Colonic mucosa (tissue), 4 donors: ENCODE data around the gene NTMT2. TPM values are rescaled to one million over a fixed set of nuclear protein-coding genes. Genes with fewer than 3 reads are reported as not detected.

Experiments used
- DNase-seq: peaks from one replicate; pipeline ENCODE4 v3.0.0-alpha.2; 2020
- H3K27ac ChIP-seq: fragments of 200-600 bp; one replicate; pipeline ENCODE4 v1.8.0; 2021
- H3K27me3 ChIP-seq: fragments of 200-600 bp; one replicate; pipeline ENCODE4 v1.8.0; 2021
- H3K36me3 ChIP-seq: fragments of 200-600 bp; one replicate; pipeline ENCODE4 v1.8.0; 2021
- H3K4me1 ChIP-seq: fragments of 200-600 bp; one replicate; pipeline ENCODE4 v1.8.0; 2021; ENCODE audit warnings: mild to moderate bottlenecking
- H3K4me3 ChIP-seq: fragments of 200-600 bp; one replicate; pipeline ENCODE4 v1.8.0; 2021
- H3K9ac ChIP-seq, 2 donors: one replicate each; pipeline ENCODE4 v1.7.0; 2013; ENCODE audit warnings: control low read depth in 2 of 2, low read depth in 2 of 2, low read length in 2 of 2
- H3K9me3 ChIP-seq: fragments of 200-600 bp; one replicate; pipeline ENCODE4 v1.8.0; 2021
- intact Hi-C: fragments of 100-400 bp; cut with DNase I; formaldehyde crosslinking; loops from one replicate; pipeline ENCODE4 v1.14.1; 2022
- total RNA-seq, 2 donors: library from RNA; stranded (reverse); fragmentation: NEBNext Ultra II Directional in 1 of 2; extraction: Animal tissue kit (Norgen Biotek cat#: 25700) in 1 of 2; gene quantifications; one replicate each; pipeline ENCODE4 v1.2.1, GENCODE V29; 2021
- TF ChIP-seq, protein P1 (sequence below): fragments of 200-600 bp; IDR thresholded peaks from one replicate; pipeline ENCODE4 v1.8.0; 2022; ENCODE audit warnings: antibody characterized with exemption, mild to moderate bottlenecking
- donor health status: healthy.
- donor health status: DM: no; HTN: no; CAD: no.
- donor health status: DM: no; HTN: no; CAD: no.

The NTMT2 gene
- total RNA-seq, 2 donors from 2014 or later: not detected

DNA sequence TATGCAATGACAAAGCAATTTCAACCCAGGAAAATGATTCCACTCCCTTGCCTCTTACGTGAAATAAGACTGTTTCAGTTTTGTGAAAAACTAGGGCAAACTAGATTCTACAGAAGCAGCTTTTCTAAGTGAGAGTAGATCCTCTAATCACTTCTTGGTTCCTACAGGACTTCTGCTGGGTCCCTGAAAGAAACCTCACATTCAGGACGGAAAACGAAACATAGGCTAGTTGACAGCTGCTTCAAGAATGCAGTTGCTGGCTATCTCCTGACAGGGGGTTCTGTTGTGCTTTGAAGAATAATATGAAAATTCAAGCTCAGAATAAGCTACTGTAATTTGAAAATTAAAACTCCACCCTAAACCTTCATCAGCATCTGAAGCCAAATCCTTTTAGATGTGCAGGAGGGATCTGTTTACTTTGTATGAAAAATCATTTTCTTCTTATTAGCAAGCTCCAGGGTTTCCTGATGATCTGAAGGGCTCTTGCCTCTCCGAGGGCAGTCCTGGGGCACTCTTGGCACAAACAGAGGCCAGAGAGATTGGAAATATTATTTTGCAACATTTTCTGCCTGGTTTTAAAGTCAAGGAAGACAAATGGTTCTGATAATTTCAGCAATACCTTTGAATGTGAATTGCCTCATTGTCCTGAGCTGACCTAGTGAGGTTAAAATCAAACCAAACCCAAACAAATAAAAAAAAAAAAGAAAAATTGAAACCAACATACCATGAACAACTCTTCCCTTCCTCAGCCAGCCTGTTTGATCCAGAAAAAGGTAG lies 55.0 kb downstream of the NTMT2 start:
- H3K9me3 ChIP-seq: no peaks in the 10 kb centered on the region
- no peak overlapping the region for H3K4me3 ChIP-seq
- intact Hi-C loops: no loop called here
- TF ChIP-seq, protein P1, sequence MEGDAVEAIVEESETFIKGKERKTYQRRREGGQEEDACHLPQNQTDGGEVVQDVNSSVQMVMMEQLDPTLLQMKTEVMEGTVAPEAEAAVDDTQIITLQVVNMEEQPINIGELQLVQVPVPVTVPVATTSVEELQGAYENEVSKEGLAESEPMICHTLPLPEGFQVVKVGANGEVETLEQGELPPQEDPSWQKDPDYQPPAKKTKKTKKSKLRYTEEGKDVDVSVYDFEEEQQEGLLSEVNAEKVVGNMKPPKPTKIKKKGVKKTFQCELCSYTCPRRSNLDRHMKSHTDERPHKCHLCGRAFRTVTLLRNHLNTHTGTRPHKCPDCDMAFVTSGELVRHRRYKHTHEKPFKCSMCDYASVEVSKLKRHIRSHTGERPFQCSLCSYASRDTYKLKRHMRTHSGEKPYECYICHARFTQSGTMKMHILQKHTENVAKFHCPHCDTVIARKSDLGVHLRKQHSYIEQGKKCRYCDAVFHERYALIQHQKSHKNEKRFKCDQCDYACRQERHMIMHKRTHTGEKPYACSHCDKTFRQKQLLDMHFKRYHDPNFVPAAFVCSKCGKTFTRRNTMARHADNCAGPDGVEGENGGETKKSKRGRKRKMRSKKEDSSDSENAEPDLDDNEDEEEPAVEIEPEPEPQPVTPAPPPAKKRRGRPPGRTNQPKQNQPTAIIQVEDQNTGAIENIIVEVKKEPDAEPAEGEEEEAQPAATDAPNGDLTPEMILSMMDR: no peak
- H3K27ac ChIP-seq: no peak overlapping the region
- no peaks in the 10 kb centered on the region for H3K4me1 ChIP-seq
- no peak for DNase-seq
- no peak overlapping the region for H3K9ac ChIP-seq
- no peaks in the 10 kb centered on the region for H3K27me3 ChIP-seq
- H3K36me3 ChIP-seq: no peaks in the 10 kb centered on the region

DNA sequence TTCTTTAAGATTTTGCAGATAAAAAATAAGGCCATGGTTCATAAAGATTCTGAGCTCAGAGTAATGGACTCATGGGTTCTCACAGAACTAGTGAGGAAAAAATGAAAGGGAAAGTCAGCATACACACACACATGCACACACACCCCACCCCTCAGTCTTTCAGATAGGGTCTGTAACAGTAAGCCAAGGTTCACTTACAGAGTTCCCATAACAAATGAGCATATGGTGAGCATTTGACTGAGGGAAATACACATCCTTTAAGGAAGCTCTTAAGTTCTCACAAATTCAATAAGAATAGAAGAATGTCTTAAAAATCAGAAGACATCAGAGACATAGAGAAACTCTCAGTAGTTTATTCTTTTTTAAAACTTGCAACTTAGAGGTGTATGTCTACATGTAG lies 57.9 kb downstream of the NTMT2 start:
- no peak for DNase-seq
- Histone ChIP-seq H3K4me1 (no peaks in the 10 kb centered on the region), H3K9me3 (no peaks in the 10 kb centered on the region), H3K27me3 (no peaks in the 10 kb centered on the region), H3K36me3 (no peaks in the 10 kb centered on the region), H3K4me3 (no peak overlapping the region), H3K9ac (no peak overlapping the region), H3K27ac (no peak overlapping the region)
- TF ChIP-seq, protein P1: no peak
- intact Hi-C loops: no loop called here

DNA sequence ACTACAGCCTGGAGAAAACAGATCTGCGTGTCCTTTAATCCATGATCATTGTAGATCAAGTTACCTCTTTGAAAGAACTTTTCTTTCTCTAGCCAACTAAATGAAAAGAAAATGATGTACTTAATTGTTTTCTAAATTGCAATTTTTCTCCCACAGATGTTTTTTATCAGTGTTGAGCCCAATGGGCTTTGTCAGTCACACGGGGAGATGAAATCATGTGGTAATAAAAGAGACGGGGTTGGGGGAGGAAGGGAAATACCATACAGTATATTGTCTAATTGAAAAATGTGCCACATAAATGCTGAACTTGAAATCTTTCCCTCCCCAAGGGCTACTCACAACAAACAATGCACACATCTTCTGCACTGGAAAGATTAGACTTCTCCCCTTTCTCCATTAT lies 58.4 kb downstream of the NTMT2 start:
- DNase-seq: no peak
- no peaks in the 10 kb centered on the region for H3K4me1 ChIP-seq
- no peak overlapping the region for H3K9ac ChIP-seq
- TF ChIP-seq, protein P1: no peak
- H3K27me3 ChIP-seq: no peaks in the 10 kb centered on the region
- intact Hi-C loops: no loop called here
- H3K9me3 ChIP-seq: no peaks in the 10 kb centered on the region
- H3K36me3 ChIP-seq: no peaks in the 10 kb centered on the region
- H3K4me3 ChIP-seq: no peak overlapping the region
- no peak overlapping the region for H3K27ac ChIP-seq

DNA sequence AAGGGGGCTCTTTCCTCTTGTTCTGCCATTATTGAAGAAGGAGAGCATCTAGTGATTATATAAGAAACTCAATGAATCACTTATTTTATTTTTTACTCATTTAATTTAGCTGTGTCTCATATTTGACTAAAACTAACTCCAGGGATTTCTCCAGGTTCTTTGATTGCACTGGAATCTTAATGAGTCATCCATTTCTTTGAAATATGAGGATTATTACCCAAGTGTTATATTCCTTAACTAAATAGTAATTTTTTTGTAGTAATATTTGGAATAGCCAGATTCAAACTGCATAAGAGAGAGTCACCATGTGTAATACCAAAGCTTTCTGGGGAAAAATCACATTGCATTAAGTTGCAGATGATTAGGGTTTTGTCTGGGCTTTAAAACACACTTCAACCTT lies 59.5 kb downstream of the NTMT2 start:
- Histone ChIP-seq H3K4me3 (no peak overlapping the region), H3K9ac (no peak overlapping the region), H3K36me3 (no peaks in the 10 kb centered on the region), H3K27ac (no peak overlapping the region), H3K9me3 (no peaks in the 10 kb centered on the region), H3K27me3 (no peaks in the 10 kb centered on the region), H3K4me1 (no peaks in the 10 kb centered on the region)
- TF ChIP-seq, protein P1: no peak
- DNase-seq: no peak
- intact Hi-C loops: no loop called here

DNA sequence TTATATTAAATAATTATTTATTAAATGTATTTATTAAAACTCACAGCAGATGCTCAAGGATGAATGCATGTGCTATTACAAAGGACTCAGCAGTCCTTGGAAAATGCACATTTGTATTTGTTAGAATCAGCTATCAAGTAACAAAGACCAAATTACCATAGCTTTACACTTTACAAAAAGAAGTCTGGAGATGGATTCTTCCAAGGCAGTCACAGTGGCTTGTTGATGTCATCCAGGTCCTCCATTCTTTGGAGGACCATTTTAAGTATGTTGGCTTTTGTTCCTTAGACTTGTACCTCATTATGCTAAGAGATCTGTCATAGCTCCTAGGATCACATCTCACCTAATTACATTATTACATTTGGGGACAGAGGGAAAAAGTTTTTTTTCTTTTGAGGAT lies 63.4 kb downstream of the NTMT2 start:
- TF ChIP-seq, protein P1: no peak
- H3K27me3 ChIP-seq: no peaks in the 10 kb centered on the region
- no peak overlapping the region for H3K9ac ChIP-seq
- intact Hi-C loops: no loop called here
- H3K36me3 ChIP-seq: no peaks in the 10 kb centered on the region
- no peaks in the 10 kb centered on the region for H3K4me1 ChIP-seq
- DNase-seq: no peak
- H3K9me3 ChIP-seq: no peaks in the 10 kb centered on the region
- H3K4me3 ChIP-seq: no peak overlapping the region
- H3K27ac ChIP-seq: no peak overlapping the region
